Activated naive CD4-positive, alpha-beta T cell treated with Interleukin-2 at 50 U/mL for 16 hours (primary cell): ENCODE data around the gene AP3B2.

Experiments
- DNase-seq: peaks from one replicate; pipeline ENCODE4 v3.0.0-alpha.2; 2020

The AP3B2 gene

DNA sequence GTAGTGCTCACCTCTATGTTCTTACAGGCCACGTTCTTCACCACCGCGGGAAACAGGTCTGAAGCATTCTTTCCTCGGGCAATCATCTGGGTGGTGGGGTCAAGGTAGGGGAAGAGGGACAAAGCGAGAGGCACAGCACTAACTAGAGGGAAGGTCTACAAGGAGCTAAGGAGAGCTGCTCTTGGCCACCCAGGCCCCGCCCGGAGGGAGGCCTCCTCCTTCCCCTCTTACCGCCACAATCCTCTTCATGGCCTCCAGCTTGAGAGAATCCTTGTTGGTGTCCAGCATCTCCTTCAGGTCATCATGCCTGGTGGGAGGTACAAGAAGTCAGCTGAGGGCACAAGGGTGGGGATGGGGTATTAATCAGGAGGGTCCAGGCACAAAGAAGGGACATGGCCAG, 20.5 kb downstream of the AP3B2 start:
- DNase-seq = no peak

DNA sequence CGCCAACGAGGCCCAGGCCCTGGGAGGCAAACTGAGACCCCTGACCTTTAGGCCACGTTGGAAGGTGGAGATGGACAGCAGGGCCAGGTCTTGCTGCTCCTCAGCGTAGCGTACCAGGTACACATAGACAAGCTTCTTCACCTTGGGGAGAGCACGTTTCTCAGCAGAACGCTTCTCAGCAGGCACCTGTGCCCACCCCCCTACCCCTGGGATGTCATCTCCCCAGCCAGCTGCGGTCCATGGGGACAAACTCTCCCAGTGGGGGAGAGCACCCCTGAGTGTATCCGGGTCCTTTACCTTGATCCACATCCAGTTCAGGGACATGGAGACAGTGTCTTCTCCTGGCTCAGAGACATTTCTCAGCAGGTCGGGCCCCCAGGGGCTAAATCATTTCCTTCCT, 21.0 kb downstream of the AP3B2 start:
- no peak for DNase-seq

DNA sequence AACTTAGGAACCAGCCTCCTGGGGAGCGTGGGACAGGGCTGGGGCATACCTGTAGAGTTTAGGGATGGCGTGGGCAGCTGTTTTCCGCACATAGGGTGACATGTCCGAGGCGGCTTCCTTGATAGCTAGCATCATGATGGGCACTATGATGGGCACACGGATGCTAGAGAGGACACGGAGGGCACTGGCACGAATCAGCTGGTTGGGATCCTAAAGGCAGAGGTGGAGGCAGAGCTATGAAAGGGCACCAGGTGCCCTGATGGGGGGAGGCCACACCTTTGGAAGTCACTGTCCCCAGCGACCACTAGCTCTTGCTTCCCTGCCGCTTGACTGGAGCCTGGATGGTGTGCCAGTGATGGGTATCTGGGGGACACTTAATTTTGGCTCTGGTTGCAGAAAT, 28.3 kb downstream of the AP3B2 start:
- no peak for DNase-seq

DNA sequence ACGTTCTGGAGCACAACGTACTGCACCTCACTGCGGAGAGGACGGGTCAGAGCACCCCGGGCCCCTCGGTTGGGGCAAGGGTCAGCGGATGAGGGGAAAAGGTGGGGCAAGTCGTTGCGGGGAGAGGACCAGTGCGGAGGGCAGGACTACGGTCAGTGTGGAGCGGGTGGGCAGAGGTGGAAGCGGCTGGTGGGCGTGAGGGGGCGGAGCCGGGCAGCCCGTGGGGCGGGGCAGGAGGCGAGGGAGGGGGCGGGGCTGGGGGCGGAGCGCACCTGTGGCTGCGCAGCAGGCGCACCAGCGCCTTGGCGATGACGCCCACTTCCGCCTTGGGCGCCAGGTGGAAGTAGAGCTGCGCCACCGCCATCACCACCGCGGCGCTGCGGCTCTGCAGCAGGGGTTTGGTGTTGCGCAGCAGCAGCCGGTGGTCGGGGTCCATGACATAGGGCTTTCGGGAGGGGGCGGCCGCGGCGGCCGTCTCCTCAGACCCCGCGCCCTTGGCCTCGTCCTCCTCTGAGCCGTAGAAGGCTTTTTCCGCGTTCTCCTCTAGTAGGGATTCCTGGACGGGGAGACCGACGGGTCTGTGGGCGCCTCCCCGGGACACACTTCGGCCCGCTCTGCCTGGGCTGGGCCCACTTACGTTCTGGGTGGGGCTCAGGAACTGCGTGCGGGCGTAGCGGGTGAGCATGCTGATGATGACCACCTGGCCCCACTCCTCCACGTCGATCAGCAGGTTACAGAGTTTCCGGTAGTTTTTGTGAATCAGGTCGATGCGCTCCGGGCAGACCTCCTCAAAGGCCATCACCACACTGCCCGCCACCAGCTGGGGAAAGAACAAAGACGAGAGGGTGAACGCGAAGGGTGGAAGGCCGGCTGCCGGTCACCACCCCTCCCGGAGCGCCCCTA, 29.2 kb downstream of the AP3B2 start:
- DNase-seq = peak; percentile 77

DNA sequence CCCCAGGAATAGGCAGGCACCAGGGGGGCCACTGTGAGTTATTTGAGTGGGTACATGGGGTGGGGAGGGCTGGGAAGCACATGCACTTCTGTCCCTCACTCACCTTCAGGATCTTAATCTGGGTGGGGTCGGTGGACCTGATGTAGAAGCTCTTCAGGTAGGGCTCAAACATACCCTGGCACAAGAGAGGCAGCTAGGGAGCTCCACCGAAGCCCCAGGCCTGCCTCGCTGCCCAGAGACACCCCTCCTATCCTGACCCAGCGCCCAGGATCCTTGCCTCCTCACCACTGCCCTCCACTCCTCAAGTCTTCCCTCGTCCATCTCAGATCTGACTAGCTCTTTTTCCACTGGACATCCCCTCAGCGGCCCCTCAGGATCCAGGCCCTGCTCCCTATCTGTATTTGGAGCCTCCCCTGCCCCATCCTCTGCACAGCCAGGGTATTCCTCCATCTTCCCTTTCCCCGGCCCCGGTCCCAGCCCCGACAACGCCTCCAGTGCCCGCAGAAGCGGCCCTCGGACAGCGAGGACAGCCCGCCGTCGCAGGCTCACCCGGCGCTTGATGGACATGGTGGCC, 30.0 kb downstream of the AP3B2 start:
- no peak for DNase-seq

DNA sequence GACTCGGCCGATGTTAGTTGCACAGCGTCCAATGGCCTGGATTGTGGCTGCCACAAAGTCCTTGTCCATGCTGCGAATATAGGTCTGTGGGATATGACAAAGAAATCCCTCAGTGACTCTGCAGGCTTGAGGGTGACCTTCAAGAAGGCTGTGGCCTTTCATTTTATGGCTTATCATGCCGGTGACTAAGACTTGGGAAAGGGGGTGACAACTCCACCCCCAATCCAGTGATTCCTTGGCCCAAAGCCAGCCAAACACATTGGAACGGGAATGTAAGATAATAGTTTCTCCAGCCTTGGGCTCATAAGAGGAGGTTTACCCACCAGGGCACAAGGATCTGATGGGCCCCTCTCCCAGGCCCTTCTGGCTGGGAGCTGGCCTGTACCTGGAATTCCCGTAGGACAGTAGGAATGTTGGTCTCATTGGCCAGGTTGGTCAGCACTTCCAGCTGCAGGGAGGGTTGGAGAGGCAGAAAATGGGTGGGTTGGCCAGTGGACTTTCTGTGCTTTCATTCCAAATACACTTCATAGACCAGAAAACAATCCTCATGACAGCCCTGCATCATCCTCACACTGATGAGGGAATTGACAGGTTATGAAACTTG, 31.9 kb downstream of the AP3B2 start:
- no peak for DNase-seq

DNA sequence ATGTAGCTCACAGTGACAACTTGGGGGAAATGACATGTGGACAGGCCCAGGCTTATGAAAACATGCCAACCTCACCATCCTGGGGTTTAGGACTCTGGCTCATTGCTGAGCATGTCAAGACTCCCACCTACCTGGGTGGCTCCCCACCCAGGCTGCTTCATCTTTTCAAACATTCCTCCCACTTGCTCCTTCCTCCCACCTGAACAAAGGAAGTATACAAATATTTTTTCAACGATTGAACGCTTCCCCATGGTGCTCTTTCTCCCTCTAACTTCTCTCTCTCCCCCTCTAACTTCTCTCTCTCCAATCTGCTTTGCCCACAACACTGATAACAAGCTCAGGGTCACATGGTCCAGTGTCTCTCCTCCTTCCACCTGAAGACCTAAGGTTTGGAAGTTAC, 34.8 kb downstream of the AP3B2 start:
- no peak for DNase-seq

DNA sequence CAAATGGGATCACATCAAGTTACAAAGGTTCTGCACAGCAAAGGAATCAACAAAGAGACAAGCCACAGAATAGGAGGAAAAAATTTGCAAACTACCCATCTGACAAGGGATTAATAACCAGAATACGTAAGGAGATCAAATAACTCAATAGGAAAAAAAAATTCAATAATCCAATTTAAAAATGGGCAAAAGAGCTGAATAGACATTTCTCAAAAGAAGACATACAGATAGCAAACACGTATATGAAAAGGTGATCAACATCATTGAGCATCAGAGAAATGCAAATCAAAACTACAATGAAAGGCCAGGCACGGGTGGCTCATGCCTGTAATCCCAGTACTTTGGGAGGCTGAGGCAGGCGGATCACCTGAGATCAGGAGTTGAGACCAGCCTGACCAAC, 39.0 kb downstream of the AP3B2 start:
- no peak for DNase-seq

DNA sequence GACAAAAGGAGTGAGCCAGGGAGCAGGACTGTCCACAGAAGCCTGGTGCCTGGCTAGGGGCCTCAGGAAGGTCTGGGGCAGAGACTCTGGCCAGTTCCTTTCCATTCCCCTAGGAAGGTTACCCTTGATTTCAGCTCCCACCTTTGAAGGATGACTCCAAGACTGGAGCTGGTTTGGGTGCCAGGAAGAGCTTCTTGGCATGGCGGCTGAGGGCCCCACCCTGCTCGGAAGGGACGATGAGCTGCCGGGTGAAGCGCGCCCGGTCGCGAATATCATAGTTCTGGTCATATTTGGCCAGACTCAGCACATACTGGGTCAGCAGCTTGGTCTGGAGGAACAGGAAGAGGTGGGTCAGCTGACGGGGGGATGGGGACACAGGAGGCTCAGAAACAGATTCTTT, 43.1 kb downstream of the AP3B2 start:
- no peak for DNase-seq

DNA sequence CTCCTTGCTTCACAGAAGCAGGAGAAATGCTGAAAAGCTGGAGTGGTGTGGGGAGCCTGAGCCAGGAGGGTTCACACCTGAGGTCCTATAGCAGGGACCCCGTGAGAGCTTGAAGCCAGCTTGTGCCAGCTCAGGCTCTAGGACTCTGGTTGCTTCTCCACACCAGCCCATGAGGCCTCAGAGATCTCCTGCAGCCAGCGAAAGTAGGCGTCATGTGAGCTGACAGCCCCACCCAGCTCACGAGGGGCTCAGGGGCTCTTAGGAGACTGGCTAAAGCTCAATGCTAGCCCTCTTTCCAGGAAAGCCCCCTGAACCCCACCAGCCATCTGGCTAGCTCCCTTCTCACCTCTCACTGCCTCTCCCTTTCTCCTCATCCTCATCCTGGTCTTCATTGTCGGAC, 45.7 kb downstream of the AP3B2 start:
- DNase-seq = no peak

DNA sequence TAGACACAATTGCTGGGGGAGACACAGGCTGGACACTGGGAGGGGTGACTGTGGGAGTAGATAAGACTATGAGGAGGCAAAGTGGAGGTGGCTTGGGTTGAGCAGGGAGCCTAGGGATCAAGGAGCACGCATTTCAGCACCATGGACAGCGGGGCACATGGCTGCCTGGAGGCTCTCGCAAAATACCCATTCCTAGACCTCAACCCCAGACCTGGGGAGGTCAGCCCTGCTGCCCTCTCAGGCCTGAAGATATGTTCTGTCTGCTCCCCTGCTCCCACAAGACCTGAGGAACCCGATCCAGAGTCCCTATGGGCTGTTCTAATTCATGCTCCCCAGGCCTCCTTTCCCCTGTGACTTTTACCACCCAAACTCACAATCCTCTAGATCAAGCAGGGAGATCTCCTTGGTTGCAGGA, 46.5 kb downstream of the AP3B2 start:
- DNase-seq = peak; percentile 30

DNA sequence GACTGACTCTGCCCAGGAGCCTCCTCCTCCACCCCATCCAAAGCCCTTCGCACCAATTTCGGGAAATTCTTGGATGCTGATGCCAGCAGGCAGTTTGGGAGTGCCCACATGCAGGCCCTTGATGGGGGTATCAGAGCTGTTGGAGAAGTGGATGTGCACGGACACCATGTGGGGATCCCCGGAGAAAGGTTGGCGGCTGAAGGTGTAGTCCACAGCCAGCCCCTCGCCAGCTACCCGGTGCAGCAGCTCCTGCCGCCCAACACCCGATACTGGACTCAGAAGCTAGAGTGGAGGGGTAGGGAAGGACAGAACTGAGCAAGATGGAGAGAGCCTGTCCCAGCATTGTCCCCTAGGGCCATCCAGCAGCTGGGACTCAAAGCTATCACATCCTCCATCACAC, 47.0 kb downstream of the AP3B2 start:
- no peak for DNase-seq

DNA sequence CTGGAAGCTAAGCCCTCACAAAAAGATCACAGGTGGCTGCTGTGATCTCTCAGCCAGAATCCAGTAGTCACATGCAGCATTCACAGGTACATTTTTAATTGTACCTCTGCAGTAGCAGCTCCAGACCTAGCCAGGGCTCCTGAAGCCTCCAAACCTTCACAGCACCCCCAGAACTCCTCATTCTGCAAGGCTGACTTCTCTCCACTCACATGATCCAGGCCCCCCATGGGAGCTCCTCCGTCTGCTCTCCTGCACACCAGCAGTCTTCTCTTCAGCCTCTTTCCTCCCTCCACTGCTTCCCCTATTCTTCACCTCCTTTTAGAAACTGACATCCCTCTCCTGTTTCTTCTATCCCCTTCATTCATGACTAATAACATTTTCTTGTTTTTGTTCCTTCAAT, 49.3 kb downstream of the AP3B2 start:
- no peak for DNase-seq

DNA sequence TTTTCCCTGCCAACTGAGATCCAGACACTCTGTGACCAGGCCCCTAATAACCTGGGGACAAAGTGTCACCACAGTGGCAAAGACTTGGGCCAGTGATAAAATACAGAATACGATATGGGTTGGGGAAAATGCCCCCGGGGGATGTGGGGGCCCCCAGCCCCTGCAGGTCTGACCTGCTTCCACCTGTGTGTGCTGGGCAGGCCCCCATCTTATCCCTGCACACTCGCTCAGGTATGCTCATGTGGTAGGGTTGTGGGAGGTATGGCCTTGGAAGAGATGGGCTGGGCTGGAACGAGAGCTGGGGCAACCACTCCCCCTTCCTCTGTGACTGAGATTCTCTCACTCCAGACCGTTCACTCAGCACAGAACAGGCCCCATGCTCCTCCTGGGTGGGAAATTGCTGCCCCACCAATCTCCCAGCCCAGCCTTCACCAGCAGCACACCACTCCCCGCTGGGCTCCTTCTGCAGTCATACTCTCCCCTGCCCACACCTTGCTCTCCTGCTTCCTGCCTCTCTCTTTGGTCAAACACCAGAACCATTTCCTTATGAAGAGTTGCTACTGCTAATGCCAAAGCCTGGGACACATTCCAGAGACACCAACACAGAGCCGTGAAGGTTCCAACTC, 52.9 kb downstream of the AP3B2 start:
- DNase-seq = no peak

DNA sequence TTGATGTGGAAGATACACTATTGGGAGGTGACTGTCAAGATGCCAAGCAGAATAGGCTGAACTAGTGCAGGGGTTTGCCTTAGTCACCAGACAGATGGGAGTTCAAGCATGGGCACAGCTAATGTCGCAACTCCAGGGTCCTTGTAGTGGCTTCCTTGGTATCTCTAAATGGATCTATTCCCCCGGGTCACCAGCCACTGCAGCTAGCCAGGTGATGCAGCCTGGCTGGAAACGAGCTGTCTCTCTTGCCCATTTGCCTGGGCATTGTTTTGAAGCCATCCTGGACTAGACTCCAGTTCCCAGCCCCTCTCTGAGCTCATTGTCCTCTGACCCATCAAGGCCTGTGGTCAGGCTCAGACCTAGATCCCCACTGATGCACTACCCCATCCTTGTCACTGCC, 54.1 kb downstream of the AP3B2 start:
- DNase-seq = no peak

DNA sequence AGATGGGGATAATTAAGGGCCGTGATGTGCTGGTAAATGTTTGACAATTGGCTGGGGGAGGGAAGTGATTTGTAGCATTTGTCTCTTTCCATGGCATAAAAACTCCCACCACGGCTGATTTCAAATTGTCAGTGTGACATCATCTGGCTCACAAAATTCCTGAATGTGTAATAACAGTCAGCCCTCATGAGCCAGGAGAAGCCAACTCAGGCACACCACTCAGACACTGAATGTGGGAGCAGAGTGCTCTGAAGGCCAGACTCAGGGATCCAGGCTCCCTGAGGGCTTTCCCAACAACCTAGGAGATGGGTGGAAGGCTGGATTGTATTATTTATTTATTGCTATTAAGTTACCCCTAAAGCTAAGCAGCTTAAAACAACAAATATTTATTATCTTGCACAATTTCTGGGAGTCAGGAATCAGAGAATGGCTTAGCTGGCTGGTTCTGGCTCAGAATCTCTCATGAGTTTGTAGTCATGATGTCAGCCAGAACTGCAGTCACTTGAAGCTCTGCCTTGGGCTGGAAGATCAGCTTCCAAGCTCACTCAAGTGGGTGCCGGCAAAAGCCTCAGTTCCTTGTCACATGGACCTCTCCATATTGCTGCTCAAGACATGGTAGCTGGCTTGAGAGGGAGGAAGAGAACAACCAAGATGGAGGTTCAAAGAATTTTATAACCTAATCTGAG, 56.0 kb downstream of the AP3B2 start:
- DNase-seq = no peak

DNA sequence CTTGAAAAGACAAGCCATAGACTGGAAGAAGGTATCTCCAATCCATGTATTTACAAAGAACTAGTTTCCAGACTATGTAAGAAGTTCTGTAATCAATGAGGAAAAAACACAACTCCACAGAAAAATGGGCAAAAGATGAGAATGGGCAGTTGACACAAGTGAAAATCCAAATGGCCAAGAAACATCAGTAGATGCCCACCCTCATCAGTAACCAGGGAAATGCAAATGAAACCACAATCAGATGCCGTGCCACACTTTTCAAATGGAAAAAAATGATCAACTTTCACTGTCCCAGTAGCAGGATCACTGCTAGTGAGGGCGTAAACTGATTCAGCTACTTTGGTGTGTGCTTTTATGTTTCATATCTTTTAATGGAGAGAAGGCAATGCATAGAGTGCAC, 58.0 kb downstream of the AP3B2 start:
- no peak for DNase-seq

DNA sequence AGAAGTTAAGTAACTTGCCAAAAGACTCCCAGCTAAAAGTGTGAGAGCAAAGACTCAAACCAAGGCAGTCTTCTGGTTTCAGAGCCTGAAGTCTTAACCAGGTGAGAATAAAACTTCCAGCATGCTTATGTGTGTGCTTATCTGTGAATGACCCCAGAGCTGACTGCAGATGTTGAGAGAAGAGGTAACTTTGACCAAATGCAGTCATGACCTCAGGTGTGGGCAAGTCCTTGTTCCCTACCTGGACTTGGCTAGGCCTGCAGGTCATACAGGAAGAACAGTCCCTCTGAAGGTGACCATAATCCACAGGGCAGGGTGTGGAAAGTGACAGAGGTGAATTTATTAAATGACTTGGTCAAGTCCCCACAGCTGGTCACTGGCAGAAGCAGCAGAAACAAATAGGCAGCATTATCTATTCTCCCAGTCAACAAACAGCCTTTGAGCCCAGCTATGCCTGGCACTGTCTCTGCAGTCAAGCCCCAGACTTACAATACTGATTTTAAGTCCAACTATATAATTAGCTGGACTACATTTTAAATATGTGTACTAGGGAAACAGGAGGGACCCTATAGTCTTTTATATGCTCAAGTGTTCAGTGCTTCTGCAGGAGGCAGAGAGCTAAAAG, 59.5 kb downstream of the AP3B2 start:
- DNase-seq = no peak

DNA sequence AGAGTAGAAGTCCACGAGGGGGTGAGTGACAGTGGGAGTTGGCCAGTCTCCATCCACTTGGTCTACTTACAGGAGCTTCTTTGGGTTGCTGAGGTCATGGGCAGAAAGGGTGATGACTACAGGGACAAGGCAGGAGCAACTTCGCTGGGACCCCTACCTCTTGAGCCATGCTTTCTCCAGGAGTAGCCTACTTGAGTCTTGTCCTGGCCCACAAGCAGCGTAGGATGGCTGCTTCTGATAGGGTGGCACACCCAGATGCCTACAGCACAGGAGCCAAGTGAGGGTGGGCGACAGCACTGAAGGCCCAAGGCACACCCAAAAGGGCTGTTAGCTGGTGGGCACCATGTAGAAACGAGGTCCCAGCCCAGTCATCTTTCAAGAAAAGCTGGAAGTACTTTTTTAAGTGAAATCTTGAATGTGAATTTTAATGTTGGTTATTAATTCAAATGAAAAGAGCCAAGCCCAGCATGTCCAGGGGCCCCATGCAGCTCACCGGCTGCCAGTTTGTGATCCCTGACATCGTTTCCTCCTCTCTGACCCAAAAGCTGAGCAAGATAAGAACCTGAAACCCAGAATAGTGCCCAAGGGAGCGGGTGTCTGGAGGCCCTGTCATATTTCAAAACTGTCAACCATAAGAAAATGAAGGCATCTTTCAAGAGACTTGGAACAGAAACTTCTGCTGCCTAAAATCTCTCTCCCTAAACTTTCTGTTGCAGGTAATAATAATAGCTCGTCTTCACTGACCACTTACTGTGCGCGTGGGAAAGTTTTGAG, 60.3 kb downstream of the AP3B2 start:
- DNase-seq = no peak

DNA sequence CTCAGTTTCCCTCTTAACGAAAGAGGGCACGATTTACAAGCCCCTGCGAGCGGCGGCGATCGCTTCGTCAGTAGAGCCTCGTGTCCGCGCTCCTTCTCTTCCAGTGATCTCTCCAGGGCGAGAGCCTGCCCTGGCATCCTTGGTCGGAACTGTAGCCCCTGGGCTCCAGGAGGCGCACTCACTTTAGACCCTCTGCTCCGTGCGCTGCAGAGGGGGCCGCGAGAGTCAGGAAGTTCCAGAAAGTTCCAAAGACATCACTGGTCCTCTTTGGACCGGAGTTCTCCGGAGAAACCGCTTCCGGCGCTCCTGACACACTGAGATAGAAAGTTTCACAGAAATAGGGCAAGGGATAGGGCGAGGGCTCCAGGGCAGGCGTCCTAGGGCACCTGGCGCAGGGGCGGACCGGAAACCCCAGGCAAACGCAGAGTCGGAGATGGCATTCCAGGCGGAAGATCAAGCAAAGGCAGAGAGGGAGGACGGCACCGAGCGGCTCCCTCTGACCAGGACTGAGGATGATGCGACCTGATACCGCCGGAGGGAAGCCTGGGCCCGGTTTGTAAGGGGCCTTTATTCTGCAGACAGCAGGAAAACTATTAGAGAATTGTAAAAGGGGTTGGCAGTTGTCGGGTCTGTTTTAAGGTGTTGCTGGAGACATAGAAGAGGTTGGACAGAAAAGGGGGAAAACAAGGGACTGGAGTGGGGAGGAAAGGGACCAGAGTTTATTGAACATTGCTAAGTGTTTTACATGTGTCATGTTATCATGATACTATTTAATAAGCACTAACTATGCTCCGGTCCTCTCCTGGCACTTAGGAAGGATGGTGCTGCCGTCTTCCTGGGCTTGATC, 61.2 kb downstream of the AP3B2 start:
- DNase-seq = no peak

DNA sequence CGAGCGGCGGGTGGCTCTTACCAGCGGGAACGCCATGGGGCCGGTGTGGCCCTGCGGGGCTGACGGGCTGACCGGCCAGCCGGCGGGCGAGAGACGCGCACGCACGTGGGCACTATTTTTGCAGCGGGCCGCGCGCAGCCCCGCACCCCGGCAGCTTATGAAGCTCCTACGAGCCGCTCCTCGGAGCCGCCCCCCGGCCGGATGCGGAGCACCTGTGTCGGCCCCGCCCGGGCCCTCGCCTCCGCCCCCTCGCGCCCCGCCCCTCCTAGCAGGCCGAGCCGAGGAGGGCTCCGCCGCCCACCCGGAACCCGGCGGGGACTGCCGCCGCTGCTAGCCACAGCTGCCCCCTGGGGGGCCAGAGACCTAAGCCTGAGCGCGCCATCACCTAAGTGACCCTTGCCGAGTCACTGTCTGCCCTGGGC, 61.8 kb downstream of the AP3B2 start:
- peak; percentile 45 for DNase-seq
